Activated CD4-positive, alpha-beta memory T cell treated with anti-CD3 and anti-CD28 coated beads for 36 hours (primary cell): ENCODE measurements around the gene SAMD4B. TPM values are rescaled to one million over a fixed set of nuclear protein-coding genes. Genes with fewer than 3 reads are reported as not detected.
"Not testable (repeated sequence)": the region's sequence is repeated elsewhere in the genome, so short reads cannot be mapped to it uniquely, and the experiment has no call there.

Source experiments
- CTCF ChIA-PET: fragments of 350-600 bp; sonication (Branson Sonifier 250); formaldehyde crosslinking; loops from one replicate; lab custom pipeline; 2021; ENCODE audit warnings: antibody characterized with exemption, inconsistent platforms; lab: Charles Lee
- POLR2A ChIA-PET: fragments of 350-600 bp; sonication (Branson Sonifier 250); formaldehyde crosslinking; loops from one replicate; lab custom pipeline; 2021; ENCODE audit warnings: antibody characterized with exemption; lab: Charles Lee
- DNase-seq: peaks from one replicate; pipeline ENCODE4 v3.0.0-alpha.2; 2020
- H3K27ac Mint-ChIP-seq: one replicate; pipeline ENCODE4 v1.8.0; 2021; ENCODE audit warnings: mixed read lengths
- H3K27me3 Mint-ChIP-seq: one replicate; pipeline ENCODE4 v1.8.0; 2021; ENCODE audit warnings: mixed read lengths
- H3K36me3 Mint-ChIP-seq: one replicate; pipeline ENCODE4 v1.8.0; 2021; ENCODE audit warnings: mixed read lengths
- H3K4me1 Mint-ChIP-seq: one replicate; pipeline ENCODE4 v1.8.0; 2021; ENCODE audit warnings: low read depth, mixed read lengths
- H3K4me3 Mint-ChIP-seq: one replicate; pipeline ENCODE4 v1.8.0; 2021; ENCODE audit warnings: mild to moderate bottlenecking, mixed read lengths
- H3K9me3 Mint-ChIP-seq: one replicate; pipeline ENCODE4 v1.8.0; 2021; ENCODE audit warnings: mixed read lengths
- intact Hi-C: fragments of 100-400 bp; cut with micrococcal nuclease; formaldehyde crosslinking; loops from one replicate; pipeline ENCODE4 v1.15.1; 2023
- total RNA-seq, 2 experiments: library from RNA; stranded (reverse); gene quantifications; one replicate each; pipeline ENCODE4 v1.2.3, GENCODE V29; 2021

SAMD4B gene
- total RNA-seq, 2 experiments from 2014 or later: 49.4 to 51.3 TPM

DNA sequence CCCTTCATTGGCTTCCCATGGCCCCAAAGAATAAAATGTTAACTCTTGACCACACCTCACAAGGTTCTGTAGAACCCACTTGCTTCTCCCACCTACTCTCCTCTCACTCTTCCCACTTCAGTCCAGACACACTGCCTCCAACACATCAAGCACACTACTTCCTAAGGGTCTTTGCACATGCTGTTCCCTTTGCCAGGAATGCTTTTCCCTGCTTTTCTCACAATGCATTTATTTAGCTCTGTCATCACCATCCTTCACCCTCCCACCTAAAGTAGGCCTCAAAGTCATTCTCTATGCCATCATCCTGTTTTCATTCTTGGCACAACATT, 38.1 kb upstream of the SAMD4B start:
- no peak overlapping the region for H3K4me3 Mint-ChIP-seq
- intact Hi-C loops: no loop called here
- no peaks in the 10 kb centered on the region for H3K27me3 Mint-ChIP-seq
- H3K4me1 Mint-ChIP-seq: no peaks in the 10 kb centered on the region
- ChIA-PET CTCF (interaction anchor here (0.9 to 1.2 kb wide), 2 partner anchors 24 to 92 kb away, joined by 3 to 5 read pairs; no protein-coding TSS in a partner anchor), POLR2A (interaction anchor here (0.5 kb wide), 1 partner anchor 473 kb away, joined by 3 read pairs; no protein-coding TSS in a partner anchor)
- DNase-seq: no peak
- H3K27ac Mint-ChIP-seq: no peak overlapping the region
- H3K9me3 Mint-ChIP-seq: no peaks in the 10 kb centered on the region
- peaks cover 3% of the 10 kb centered on the region for H3K36me3 Mint-ChIP-seq

DNA sequence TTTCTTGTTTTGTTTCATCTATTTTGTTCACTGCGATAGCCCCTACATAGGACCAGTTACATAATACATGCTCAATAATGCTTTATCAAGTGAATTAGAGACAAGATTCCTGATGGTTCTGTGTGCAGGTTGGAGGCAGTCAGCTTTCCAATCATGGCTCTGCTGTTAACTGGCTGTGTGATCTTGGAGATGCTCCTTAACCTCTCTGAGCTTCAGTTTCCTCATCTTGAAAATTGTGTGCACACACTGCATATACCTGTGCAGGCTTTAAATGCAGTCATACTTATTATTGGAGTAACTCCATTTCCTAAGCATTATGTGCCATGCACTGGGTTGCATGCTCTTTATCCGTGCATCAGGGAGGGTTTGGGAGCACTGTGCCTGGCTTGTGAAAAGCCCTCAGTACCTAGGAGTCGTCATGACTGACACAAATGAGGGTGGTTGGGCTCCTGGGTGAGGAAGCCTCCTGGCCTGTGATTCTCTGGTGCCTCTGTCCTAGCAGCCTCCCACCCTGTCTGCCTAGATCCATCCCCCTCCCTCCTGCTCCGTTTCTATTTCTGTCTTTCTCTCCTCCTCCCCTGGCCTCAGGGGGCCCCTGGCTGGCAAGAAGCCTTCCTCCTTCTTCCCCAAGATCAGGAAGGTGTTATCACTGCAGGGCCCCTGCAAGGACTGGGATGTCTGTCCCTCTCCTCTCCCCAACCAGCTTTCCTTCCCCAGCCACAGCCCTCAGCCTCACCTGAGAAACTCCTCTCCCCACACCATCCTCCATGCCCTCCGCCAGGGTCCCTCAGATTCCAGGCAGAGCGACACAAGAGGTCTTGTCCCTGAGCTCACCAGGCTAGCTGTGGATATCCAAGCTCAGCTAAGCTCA, 37.3 kb upstream of the SAMD4B start:
- no peak for DNase-seq
- CTCF ChIA-PET: no interaction called here
- Mint-ChIP-seq H3K9me3 (no peaks in the 10 kb centered on the region), H3K27ac (no peak overlapping the region), H3K4me1 (no peaks in the 10 kb centered on the region), H3K27me3 (no peaks in the 10 kb centered on the region), H3K4me3 (no peak overlapping the region), H3K36me3 (peaks cover 3% of the 10 kb centered on the region)
- POLR2A ChIA-PET: no interaction called here
- intact Hi-C loops: no loop called here

DNA sequence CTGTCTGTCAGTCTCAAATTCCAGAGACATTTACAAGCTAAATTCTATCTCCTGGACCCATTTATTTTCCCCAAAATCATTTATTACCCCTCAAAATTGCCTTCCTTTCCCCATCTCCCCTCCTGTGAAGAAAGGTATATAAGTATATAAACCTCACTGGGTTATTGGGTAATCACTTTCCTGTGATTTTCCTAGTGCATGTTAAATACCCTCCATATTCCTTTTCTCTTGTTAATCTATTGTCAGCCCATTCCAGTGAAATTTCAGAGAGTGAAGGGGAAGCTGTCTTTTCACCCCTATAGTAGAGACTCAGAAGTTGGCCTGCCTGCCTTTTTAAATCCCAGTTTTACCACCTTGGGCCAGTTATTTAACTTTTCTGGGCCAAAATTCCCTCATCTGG, 36.1 kb upstream of the SAMD4B start:
- POLR2A ChIA-PET: no interaction called here
- CTCF ChIA-PET: no interaction called here
- intact Hi-C loops: no loop called here

DNA sequence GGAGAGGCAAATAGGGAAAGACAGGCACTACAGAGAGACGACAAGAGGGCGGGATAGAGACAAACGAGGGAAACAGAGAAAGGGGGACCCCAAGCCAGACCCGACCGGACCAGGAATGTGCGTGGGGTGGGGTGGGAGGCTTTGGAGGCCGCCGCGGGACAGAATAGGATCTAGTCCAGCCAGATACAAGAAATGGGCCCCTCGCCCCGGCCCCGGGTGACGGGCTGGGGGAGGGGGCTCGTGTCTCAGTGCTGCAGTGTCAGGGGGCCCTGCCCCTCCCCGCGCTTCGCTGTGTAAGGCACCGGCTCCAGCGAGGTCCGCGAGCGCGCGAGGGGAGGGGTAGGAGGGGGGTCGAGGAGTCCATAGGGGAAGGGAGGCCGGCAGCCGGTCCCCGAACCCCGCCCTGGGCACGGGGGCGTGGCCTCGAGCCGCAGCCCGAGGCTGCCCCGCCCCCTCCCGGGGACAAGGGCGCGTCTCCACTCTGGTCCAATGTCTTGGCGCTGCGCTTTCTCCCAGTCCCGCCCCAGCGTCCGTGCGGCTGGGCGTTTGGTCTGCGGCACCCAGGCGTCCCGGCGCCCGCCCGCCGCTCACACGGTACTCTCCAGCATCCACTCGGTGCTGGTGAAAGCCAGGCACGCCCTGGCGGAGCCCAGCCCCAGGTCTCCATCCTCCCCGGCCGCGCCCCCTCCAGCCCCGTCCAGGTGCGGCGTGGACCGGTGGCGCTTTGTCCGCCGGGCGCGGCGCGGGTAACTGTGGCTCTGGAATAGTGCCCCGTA, 35.0 kb upstream of the SAMD4B start:
- Mint-ChIP-seq H3K4me1 (no peaks in the 10 kb centered on the region), H3K27me3 (no peaks in the 10 kb centered on the region), H3K36me3 (peaks cover 8% of the 10 kb centered on the region), H3K27ac (no peak overlapping the region), H3K9me3 (no peaks in the 10 kb centered on the region), H3K4me3 (no peak overlapping the region)
- DNase-seq: no peak
- CTCF ChIA-PET: no interaction called here
- intact Hi-C loops: no loop called here
- POLR2A ChIA-PET: no interaction called here

More for the DNA sequence above, 36.1 kb upstream of the SAMD4B start:
- Mint-ChIP-seq H3K27ac (no peak overlapping the region), H3K9me3 (no peaks in the 10 kb centered on the region), H3K36me3 (peaks cover 3% of the 10 kb centered on the region), H3K4me3 (no peak overlapping the region), H3K4me1 (no peaks in the 10 kb centered on the region), H3K27me3 (no peaks in the 10 kb centered on the region)
- DNase-seq: no peak

DNA sequence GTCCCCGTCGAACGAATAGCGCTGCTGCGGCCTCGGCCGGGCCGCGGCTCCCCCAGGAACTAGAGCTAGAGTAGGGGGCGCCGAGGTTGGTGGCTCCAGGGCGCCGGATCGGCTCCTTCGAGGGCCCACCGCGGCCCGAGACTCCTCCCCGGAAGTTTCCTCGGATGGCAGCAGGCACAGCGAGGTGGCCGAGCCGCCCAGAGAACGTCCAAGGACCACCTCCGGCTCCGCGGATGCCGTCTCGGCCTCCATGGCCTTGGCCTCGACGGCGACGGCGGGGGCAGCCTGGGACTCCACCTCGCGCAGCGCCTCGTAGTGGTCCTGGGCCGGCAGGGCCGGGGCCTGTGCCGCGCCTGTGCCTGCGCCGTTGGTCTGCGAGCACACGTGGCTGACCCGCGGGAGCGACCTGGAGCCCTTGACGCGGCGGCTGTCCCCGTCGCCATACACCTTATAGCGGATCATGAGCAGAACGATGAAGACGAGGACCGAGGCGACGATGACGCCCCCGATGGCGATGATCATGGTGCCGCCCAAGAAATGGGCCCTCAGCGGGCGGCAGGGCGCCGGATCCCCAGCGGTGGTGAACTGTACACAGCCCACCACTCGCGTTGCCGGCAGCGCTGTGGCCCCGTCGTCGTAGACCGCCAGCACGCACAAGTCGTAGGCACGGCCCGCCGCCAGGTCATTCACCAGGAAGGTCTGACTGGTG, 34.2 kb upstream of the SAMD4B start:
- H3K4me3 Mint-ChIP-seq: no peak overlapping the region

DNA sequence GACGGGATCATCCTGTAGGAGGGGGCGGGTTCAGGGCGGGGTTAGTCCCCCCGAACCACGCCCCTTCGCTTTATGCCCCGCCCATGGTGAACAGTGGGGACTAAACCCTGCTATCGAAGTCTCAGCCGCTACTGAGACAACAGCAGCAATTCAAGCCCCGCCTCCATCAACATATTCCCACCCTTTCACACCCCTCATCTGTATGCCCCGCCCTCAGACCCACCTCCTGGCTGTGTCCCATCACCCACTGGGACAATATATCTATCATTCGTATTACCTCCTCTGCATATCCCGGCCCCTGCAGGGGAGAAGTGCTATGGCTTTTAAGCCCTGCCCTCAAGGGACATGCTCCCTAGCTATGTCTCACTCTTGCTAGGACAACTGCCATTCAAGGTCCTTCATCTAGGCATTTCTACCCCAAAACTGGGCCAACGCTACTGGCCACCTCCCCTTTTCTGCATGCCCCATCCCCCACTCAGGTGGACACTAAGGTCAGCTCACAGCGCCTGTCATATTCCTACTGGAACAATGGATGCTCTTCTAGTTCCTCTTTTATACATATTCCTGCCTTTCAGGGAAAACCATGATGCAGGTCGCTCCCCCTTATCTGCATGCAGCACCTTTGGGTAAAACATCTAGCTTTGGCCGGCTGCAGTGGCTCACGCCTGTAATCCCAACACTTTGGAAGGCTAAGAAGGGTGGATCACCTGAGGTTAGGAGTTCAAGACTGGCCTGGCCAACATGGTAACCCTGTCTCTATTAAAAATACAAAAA, 33.5 kb upstream of the SAMD4B start:
- ChIA-PET CTCF (no interaction called here), POLR2A (no interaction called here)
- intact Hi-C loops: no loop called here
- Mint-ChIP-seq H3K4me1 (no peaks in the 10 kb centered on the region), H3K9me3 (no peaks in the 10 kb centered on the region), H3K27me3 (no peaks in the 10 kb centered on the region), H3K4me3 (no peak overlapping the region), H3K36me3 (peaks cover 14% of the 10 kb centered on the region), H3K27ac (no peak overlapping the region)
- no peak for DNase-seq

More for the DNA sequence above, 34.2 kb upstream of the SAMD4B start:
- POLR2A ChIA-PET: no interaction called here
- H3K27ac Mint-ChIP-seq: no peak overlapping the region
- H3K9me3 Mint-ChIP-seq: no peaks in the 10 kb centered on the region
- DNase-seq: no peak
- intact Hi-C loops: no loop called here
- H3K4me1 Mint-ChIP-seq: no peaks in the 10 kb centered on the region
- H3K27me3 Mint-ChIP-seq: no peaks in the 10 kb centered on the region
- CTCF ChIA-PET: no interaction called here
- H3K36me3 Mint-ChIP-seq: peaks cover 11% of the 10 kb centered on the region

DNA sequence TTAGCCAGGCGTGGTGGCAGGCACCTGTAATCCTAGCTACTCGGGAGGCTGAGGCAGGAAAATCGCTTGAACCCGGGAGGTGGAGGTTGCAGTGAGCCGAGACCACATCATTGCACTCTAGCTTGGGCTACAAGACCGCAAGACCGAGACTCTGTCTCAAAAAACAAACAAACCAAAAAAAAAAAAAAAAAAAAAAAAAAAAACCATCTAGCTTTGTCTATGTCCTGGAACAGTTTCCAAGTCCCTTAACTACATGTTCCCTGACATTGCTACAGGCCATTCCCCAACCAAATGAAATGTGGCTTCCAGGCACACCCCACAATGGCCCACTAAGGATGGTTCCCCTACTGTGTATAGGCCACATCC, 32.9 kb upstream of the SAMD4B start:
- H3K36me3 Mint-ChIP-seq: peaks cover 15% of the 10 kb centered on the region
- DNase-seq, POLR2A ChIA-PET, H3K4me1 Mint-ChIP-seq, H3K4me3 Mint-ChIP-seq, H3K27me3 Mint-ChIP-seq, CTCF ChIA-PET, intact Hi-C loops, H3K9me3 Mint-ChIP-seq, H3K27ac Mint-ChIP-seq: not testable (repeated sequence)

DNA sequence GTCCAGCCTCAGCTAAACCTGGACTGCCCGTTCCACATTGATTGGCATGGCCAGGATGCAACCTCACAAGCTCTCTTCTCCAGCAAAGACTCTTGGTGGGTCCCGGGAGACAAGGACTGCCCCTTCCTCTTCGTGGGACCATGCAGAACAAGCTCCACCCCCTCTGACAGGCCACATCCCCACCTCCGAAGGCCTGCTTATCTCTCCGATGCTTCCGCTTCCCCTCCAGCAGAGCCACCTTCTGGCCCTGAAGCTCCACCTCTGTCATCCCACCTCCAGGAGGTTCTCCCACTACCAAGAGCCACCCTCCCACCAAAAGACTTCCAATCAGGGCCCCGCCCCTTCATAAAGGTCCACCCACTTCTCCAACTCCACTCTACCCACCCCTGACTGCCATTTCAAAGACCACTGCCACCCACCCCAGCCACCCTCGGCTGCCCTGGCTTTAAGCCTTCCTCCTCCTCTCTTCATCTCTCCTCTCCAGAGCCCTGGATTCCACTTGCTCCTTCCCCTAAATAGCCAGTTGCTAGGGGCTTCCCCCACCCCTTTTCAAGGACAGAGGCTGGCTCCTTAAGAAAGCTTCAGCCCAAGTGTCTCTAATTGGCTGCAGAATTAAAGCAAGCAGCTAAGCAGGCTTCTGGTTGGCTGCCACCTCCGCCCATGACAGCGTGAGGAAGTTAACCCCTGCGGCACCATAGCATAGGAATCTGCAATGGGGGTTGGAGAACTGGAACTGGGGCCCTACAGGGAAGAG, 31.5 kb upstream of the SAMD4B start:
- intact Hi-C loops: no loop called here
- Mint-ChIP-seq H3K36me3 (peaks cover 16% of the 10 kb centered on the region), H3K4me1 (no peaks in the 10 kb centered on the region), H3K4me3 (no peak overlapping the region), H3K9me3 (no peaks in the 10 kb centered on the region), H3K27me3 (no peaks in the 10 kb centered on the region), H3K27ac (no peak overlapping the region)
- DNase-seq: no peak
- POLR2A ChIA-PET: no interaction called here
- CTCF ChIA-PET: interaction anchor here (0.9 kb wide), 1 partner anchor 189 kb away, joined by 4 read pairs; no protein-coding TSS in a partner anchor

DNA sequence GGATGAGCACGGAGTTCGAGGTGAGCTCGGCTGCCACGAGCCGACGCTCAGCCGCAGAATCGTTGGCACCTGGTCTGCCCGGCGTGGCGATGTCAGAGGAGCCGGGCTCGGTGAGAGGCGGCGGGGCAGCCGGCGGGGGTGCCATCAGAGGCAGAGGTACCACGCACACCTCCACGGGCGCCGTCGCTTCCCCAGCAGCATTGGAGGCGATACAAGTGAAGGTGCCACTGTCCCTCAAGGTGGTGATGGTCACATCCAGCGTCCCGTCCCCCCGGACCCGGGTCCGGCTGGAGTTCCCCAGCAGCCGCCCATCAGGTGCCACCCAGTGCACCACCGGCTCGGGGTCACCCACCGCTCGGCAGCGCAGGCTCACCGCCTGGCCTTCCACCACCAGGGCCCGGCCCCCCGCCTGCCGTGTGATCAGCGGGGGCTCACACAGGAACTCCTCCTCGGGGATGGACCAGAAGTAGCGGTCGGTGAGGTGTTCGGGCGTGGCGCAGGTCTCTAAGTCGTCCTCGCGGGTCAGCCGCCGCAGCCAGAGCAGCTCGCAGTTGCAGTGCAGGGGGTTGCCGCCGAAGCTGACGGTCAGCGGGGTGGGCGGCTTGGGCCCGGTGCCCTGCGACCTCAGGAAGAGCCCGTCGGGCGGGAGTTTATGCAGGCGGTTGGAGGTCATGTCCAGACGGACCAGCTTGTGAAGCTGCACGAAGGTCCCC, 28.0 kb upstream of the SAMD4B start:
- no peak for DNase-seq

DNA sequence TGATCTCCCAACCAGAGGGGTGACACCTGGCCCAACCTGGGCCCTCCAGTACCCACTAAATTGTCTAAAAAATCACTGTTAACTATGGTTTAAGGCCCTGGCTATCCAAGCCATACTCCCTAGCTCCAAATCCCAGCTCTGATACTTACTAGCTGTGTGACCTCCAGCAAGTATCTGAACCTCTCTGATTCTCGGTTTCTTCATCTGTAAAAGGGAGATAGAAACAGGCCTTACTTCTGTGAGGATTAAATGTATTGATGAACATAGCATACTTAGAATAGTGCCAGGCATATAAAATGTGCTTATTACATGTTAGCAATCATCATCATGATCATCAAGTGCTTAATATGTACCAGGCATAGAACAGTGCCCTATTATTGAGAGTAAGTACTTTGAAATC, 26.3 kb upstream of the SAMD4B start:
- POLR2A ChIA-PET: no interaction called here
- no peaks in the 10 kb centered on the region for H3K9me3 Mint-ChIP-seq
- CTCF ChIA-PET: no interaction called here
- intact Hi-C loops: no loop called here
- no peak overlapping the region for H3K4me3 Mint-ChIP-seq
- DNase-seq: no peak
- H3K36me3 Mint-ChIP-seq: peaks cover 16% of the 10 kb centered on the region
- H3K4me1 Mint-ChIP-seq: peaks cover 13% of the 10 kb centered on the region
- H3K27me3 Mint-ChIP-seq: no peaks in the 10 kb centered on the region
- no peak overlapping the region for H3K27ac Mint-ChIP-seq

More for the DNA sequence above, 28.0 kb upstream of the SAMD4B start:
- ChIA-PET POLR2A (no interaction called here), CTCF (interaction anchor here (1.0 to 1.3 kb wide), 2 partner anchors 13 to 14 kb away, joined by 3 to 4 read pairs; no protein-coding TSS in a partner anchor)
- peaks cover 16% of the 10 kb centered on the region for H3K36me3 Mint-ChIP-seq
- H3K4me3 Mint-ChIP-seq: no peak overlapping the region
- intact Hi-C loops: no loop called here
- H3K27me3 Mint-ChIP-seq: no peaks in the 10 kb centered on the region
- no peaks in the 10 kb centered on the region for H3K9me3 Mint-ChIP-seq
- H3K4me1 Mint-ChIP-seq: peaks cover 4% of the 10 kb centered on the region
- no peak overlapping the region for H3K27ac Mint-ChIP-seq
